ENCODE measurements around the gene CORO2A.

- TF ChIP-seq CTCF (IDR thresholded peaks at IDR 0.05) (no peak), EP300 (IDR thresholded peaks at IDR 0.05) (no peak)
These were observed 1.2 kb downstream of the CORO2A start for GRCh38 chr9:98191181-98191608.
